ENCODE measurements around the gene HES4.

- TF ChIP-seq CTCF (IDR thresholded peaks at IDR 0.05) (no peak), POLR2A (IDR thresholded peaks at IDR 0.05) (no peak)
These were observed at the start of gene HES4 for GRCh38 chr1:999725-1000356.

All from lower leg skin (tissue), 3 donors.